ENCODE data around the gene TGFB3. TPM values are rescaled to one million over a fixed set of nuclear protein-coding genes. Genes with fewer than 3 reads are reported as not detected.
A peak's percentile ranks its signal among the peaks of the same experiment; 100 is the strongest.

Gene TGFB3
- total and polyA plus RNA-seq, 5 donors from 2014 or later = 0.16 to 7.4 (median 0.65) TPM; not detected in 1

DNA sequence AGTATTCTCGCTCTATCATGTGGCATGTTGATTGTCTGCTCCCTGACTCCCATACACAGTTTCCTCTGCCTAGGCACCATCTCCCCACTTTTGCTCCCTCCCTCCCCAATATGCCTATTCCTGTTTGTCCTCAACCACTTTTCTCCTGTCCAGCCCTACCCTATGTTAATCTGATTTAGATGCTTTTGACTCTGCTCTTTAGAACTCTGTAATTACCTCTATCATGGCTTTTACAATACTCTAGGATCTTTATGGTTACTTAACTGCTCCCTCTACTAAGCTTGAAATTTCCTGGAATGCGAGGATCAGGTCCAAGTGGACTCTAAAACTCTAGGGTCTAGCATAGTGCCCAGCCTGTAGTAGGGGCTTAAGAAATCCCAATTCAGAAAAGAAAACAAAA, 68.6 kb downstream of the TGFB3 start:
- DNase-seq = no peak
- Histone ChIP-seq H3K27ac (ENCODE audit: insufficient read depth, low read length, poor library complexity, severe bottlenecking) (no peak overlapping the region), H3K4me3 (ENCODE audit: low read depth, low read length) (no peak overlapping the region), H3K36me3 (ENCODE audit: control insufficient read depth, insufficient read depth, low read length) (no peaks in the 10 kb centered on the region), H3K9me3 (ENCODE audit: control insufficient read depth in 2 of 2, low read length in 2 of 2) (no peaks in the 10 kb centered on the region), H3K4me1 (ENCODE audit: control insufficient read depth, insufficient read depth, low read length, poor library complexity, severe bottlenecking) (no peaks in the 10 kb centered on the region), H3K27me3 (ENCODE audit: control insufficient read depth, insufficient read depth, low read length) (no peaks in the 10 kb centered on the region)
- peaks cover 0 to 1% (median 0%) of the 10 kb centered on the region in 7 donors for H3K9me3 Mint-ChIP-seq
- no peaks in the 10 kb centered on the region for H3K4me1 Mint-ChIP-seq
- no peaks in the 10 kb centered on the region for H3K27me3 Mint-ChIP-seq
- no peak overlapping the region for H3K27ac Mint-ChIP-seq
- no peak for ATAC-seq (ENCODE audit: low read depth in 2 of 2)
- H3K4me3 Mint-ChIP-seq = no peak overlapping the region
- peaks cover 26% of the 10 kb centered on the region for H3K36me3 Mint-ChIP-seq

DNA sequence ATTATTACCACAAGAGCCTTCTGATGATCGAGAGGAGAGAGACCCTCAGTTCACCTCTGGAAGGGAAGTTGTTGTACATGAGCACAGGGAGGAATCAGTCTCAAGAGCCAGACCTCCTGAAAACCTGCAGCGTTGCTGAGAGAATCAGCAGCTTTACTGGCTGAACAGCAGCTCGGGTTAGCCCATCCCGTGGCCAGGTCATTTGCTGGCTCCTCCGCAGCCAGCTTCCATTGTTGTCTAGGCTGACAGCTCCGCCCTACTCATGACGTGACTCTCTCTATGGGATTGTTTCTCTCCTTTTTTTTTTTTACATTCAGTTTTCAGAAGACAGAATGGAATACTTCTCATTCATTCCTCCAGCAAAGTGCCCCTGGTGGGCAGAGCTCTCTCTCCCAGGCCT, 69.9 kb downstream of the TGFB3 start:
- H3K4me3 Mint-ChIP-seq = no peak overlapping the region
- H3K36me3 ChIP-seq (ENCODE audit: control insufficient read depth, insufficient read depth, low read length) = no peaks in the 10 kb centered on the region
- no peaks in the 10 kb centered on the region for H3K27me3 ChIP-seq (ENCODE audit: control insufficient read depth, insufficient read depth, low read length)
- H3K9me3 Mint-ChIP-seq = peaks cover 0 to 1% (median 0%) of the 10 kb centered on the region in 7 donors
- H3K27ac ChIP-seq (ENCODE audit: insufficient read depth, low read length, poor library complexity, severe bottlenecking) = no peak overlapping the region
- ATAC-seq (ENCODE audit: low read depth in 2 of 2) = no peak
- peaks cover 20% of the 10 kb centered on the region for H3K36me3 Mint-ChIP-seq
- H3K4me1 ChIP-seq (ENCODE audit: control insufficient read depth, insufficient read depth, low read length, poor library complexity, severe bottlenecking) = no peaks in the 10 kb centered on the region
- peak overlapping the region in 1 of 3 donors; percentile 53 for H3K27ac Mint-ChIP-seq
- no peak for DNase-seq
- no peak overlapping the region for H3K4me3 ChIP-seq (ENCODE audit: low read depth, low read length)
- H3K9me3 ChIP-seq (ENCODE audit: control insufficient read depth in 2 of 2, low read length in 2 of 2) = no peaks in the 10 kb centered on the region
- H3K4me1 Mint-ChIP-seq = peaks cover 0 to 2% (median under 1%) of the 10 kb centered on the region in 4 donors
- no peaks in the 10 kb centered on the region for H3K27me3 Mint-ChIP-seq

DNA sequence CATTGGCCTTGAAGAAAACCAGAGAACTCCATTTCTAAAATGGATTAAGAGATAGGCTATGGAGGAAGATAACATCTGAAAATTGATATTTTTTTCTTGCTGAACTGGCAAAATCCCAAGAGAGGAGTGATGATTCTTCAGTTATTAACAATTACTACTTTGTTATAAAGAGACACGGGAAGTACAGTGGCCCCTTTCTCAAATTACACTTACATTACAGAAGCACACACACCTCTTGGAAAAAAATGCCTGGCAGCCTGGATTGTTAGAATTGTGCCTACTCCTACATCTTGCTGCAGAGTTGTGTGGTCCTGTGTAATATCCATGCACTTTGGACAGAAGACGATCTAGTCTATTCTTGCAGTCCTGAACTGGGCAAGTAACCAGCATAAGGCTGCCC, 71.7 kb downstream of the TGFB3 start:
- Histone ChIP-seq H3K27ac (ENCODE audit: insufficient read depth, low read length, poor library complexity, severe bottlenecking) (no peak overlapping the region), H3K4me3 (ENCODE audit: low read depth, low read length) (no peak overlapping the region), H3K36me3 (ENCODE audit: control insufficient read depth, insufficient read depth, low read length) (no peaks in the 10 kb centered on the region), H3K4me1 (ENCODE audit: control insufficient read depth, insufficient read depth, low read length, poor library complexity, severe bottlenecking) (no peaks in the 10 kb centered on the region), H3K9me3 (ENCODE audit: control insufficient read depth in 2 of 2, low read length in 2 of 2) (no peaks in the 10 kb centered on the region), H3K27me3 (ENCODE audit: control insufficient read depth, insufficient read depth, low read length) (no peaks in the 10 kb centered on the region)
- no peak for DNase-seq
- ATAC-seq (ENCODE audit: low read depth in 2 of 2) = no peak
- Mint-ChIP-seq H3K4me3 (no peak overlapping the region), H3K36me3 (peaks cover 13% of the 10 kb centered on the region), H3K9me3 (peaks cover 0 to 1% (median 0%) of the 10 kb centered on the region in 7 donors), H3K4me1 (peaks cover 0 to 6% (median 3%) of the 10 kb centered on the region in 4 donors), H3K27ac (no peak overlapping the region), H3K27me3 (no peaks in the 10 kb centered on the region)

GRCh38 chr14:75909630-75910029, 72.2 kb downstream of the TGFB3 start:
- H3K4me3 ChIP-seq (ENCODE audit: low read depth, low read length) = no peak overlapping the region
- H3K4me1 Mint-ChIP-seq = peaks cover 0 to 6% (median 3%) of the 10 kb centered on the region in 4 donors
- no peaks in the 10 kb centered on the region for H3K27me3 Mint-ChIP-seq
- DNase-seq (no peak), ATAC-seq (ENCODE audit: low read depth in 2 of 2) (no peak)
- H3K9me3 ChIP-seq (ENCODE audit: control insufficient read depth in 2 of 2, low read length in 2 of 2) = no peaks in the 10 kb centered on the region
- no peak overlapping the region for H3K4me3 Mint-ChIP-seq
- no peaks in the 10 kb centered on the region for H3K36me3 ChIP-seq (ENCODE audit: control insufficient read depth, insufficient read depth, low read length)
- H3K9me3 Mint-ChIP-seq = peaks cover 0 to 1% (median 0%) of the 10 kb centered on the region in 7 donors
- no peaks in the 10 kb centered on the region for H3K27me3 ChIP-seq (ENCODE audit: control insufficient read depth, insufficient read depth, low read length)
- H3K4me1 ChIP-seq (ENCODE audit: control insufficient read depth, insufficient read depth, low read length, poor library complexity, severe bottlenecking) = no peaks in the 10 kb centered on the region
- H3K27ac ChIP-seq (ENCODE audit: insufficient read depth, low read length, poor library complexity, severe bottlenecking) = no peak overlapping the region
- H3K27ac Mint-ChIP-seq = no peak overlapping the region
- peaks cover 9% of the 10 kb centered on the region for H3K36me3 Mint-ChIP-seq

Other genes with a start within 250 kb of the TGFB3 start
- 9.9 TPM for gene IFT43, start 3.8 kb upstream of the TGFB3 start, total RNA-seq
- gene IFT43, start 3.8 kb upstream of the TGFB3 start, polyA plus RNA-seq = 10 to 100 TPM; 13.5 to 20.0 (median 15.9) TPM
- gene GPATCH2L, start 169.9 kb upstream of the TGFB3 start, total RNA-seq = 99.9 TPM
- 10 to 100 TPM in 3 of 4 donors, 1 to 10 TPM in 1; 8.7 to 17.0 (median 11.9) TPM for gene GPATCH2L, start 169.9 kb upstream of the TGFB3 start, polyA plus RNA-seq